OCI-LY7 (cell line): ENCODE data around the gene TIMM9. TPM values are rescaled to one million over a fixed set of nuclear protein-coding genes. Genes with fewer than 3 reads are reported as not detected.

Experiments
- BruUV-seq: library from RNA; stranded (reverse); fragments of 400-500 nt; replicated peaks from 2 replicates; lab custom pipeline; 2021; lab: Mats Ljungman, UMichigan
- CTCF ChIA-PET: fragments of 300-600 bp; sonication (Branson Sonifier 250); formaldehyde crosslinking; loops from one replicate; lab custom pipeline; 2022; ENCODE audit warnings: antibody characterized with exemption; ENCODE audit not compliant: unreplicated experiment; lab: Charles Lee
- POLR2A ChIA-PET: fragments of 300-600 bp; sonication (Branson Sonifier 250); formaldehyde crosslinking; loops from one replicate; lab custom pipeline; 2022; ENCODE audit warnings: antibody characterized with exemption; lab: Charles Lee
- DNase-seq: peaks from one replicate; pipeline ENCODE4 v3.0.0-alpha.2; 2015; ENCODE audit warnings: low spot score
- H2AFZ ChIP-seq: fragments of 200-600 bp; sonication (generic), shearing (Covaris generic); 2 replicates; pipeline ENCODE4 v1.6.1; 2014; ENCODE audit warnings: mild to moderate bottlenecking, antibody characterized with exemption, low read length, moderate library complexity
- H3K27ac ChIP-seq: fragments of 200-600 bp; sonication (generic); 2 replicates; pipeline ENCODE4 v1.5.1; 2014; ENCODE audit warnings: mixed run types, low read depth, mild to moderate bottlenecking, moderate library complexity, low read length, inconsistent platforms; ENCODE audit not compliant: poor library complexity, severe bottlenecking
- H3K36me3 ChIP-seq: fragments of 200-600 bp; sonication (generic); 2 replicates; pipeline ENCODE4 v1.6.1; 2014; ENCODE audit warnings: mild to moderate bottlenecking, antibody characterized with exemption, low read length, moderate library complexity, mixed read lengths; ENCODE audit not compliant: insufficient read depth
- H3K4me1 ChIP-seq: fragments of 200-600 bp; sonication (generic); 2 replicates; pipeline ENCODE4 v1.5.1; 2014; ENCODE audit warnings: mild to moderate bottlenecking, low read length; ENCODE audit not compliant: insufficient read depth, poor library complexity, severe bottlenecking
- H3K4me2 ChIP-seq: fragments of 200-600 bp; sonication (generic); 2 replicates; pipeline ENCODE4 v1.6.1; 2014; ENCODE audit warnings: mild to moderate bottlenecking, low read length
- H3K4me3 ChIP-seq: fragments of 200-600 bp; sonication (generic); 2 replicates; pipeline ENCODE4 v1.5.1; 2014; ENCODE audit warnings: mild to moderate bottlenecking, low read depth, low read length; ENCODE audit not compliant: poor library complexity, severe bottlenecking
- H3K79me2 ChIP-seq: fragments of 200-600 bp; sonication (generic); 2 replicates; pipeline ENCODE4 v1.6.1; 2016; ENCODE audit warnings: low read depth, mild to moderate bottlenecking, low read length, moderate library complexity, mixed read lengths; ENCODE audit not compliant: insufficient read depth
- H3K9me2 ChIP-seq: fragments of 200-600 bp; sonication (generic); 2 replicates; pipeline ENCODE4 v1.6.1; 2016; ENCODE audit warnings: mild to moderate bottlenecking, low read length, mixed read lengths; ENCODE audit not compliant: insufficient read depth
- H3K9me3 ChIP-seq: fragments of 200-600 bp; sonication (generic); 2 replicates; pipeline ENCODE4 v1.6.1; 2014; ENCODE audit warnings: mild to moderate bottlenecking, mixed run types, low read length, mixed read lengths
- H4K20me1 ChIP-seq: fragments of 200-600 bp; sonication (generic); 2 replicates; pipeline ENCODE4 v1.6.1; 2014; ENCODE audit warnings: mild to moderate bottlenecking, antibody characterized with exemption, low read length, moderate library complexity, mixed read lengths; ENCODE audit not compliant: insufficient read depth
- CTCF ChIP-seq: fragments of 200-600 bp; sonication (generic); conservative IDR thresholded peaks from 2 replicates; pipeline ENCODE4 v1.5.1; 2014; ENCODE audit warnings: mild to moderate bottlenecking, antibody characterized with exemption, low read length, moderate library complexity, mixed read lengths
- EZH2phosphoT487 ChIP-seq: fragments of 200-600 bp; sonication (generic); IDR thresholded peaks from 2 replicates; pipeline ENCODE4 v1.6.1; 2018; ENCODE audit warnings: low read depth, borderline replicate concordance, mild to moderate bottlenecking, mixed run types, antibody characterized with exemption, low read length, moderate library complexity, mixed read lengths
- intact Hi-C: fragments of 100-400 bp; cut with micrococcal nuclease; formaldehyde crosslinking; loops from one replicate; pipeline ENCODE4 v1.10.0; 2022; ENCODE audit not compliant: unreplicated experiment
- total RNA-seq, 2 experiments: library from RNA; depleted of rRNA in 1 of 2; stranded (reverse); fragments of >200 nt in 1 of 2; shearing (Covaris generic) in 1 of 2; gene quantifications; 2 replicates each; pipeline ENCODE4 v1.2.3, GENCODE V29; 2014 to 2022

TIMM9 gene
- total RNA-seq, 2 experiments from 2014 or later: 37.2 to 60.3 TPM

- Histone ChIP-seq H3K4me1 (peaks cover 7% of the 10 kb centered on the region), H3K36me3 (no peaks in the 10 kb centered on the region), H3K79me2 (no peaks in the 10 kb centered on the region), H4K20me1 (no peaks in the 10 kb centered on the region), H3K27ac (no peak within 1 kb of the TSS), H2AFZ (peak within 1 kb of the TSS; percentile 76), H3K4me2 (peak within 1 kb of the TSS; percentile 50; the same call in 1 of the 2 replicates), H3K9me2 (no peaks in the 10 kb centered on the region), H3K9me3 (no peaks in the 10 kb centered on the region), H3K4me3 (peak within 1 kb of the TSS; percentile 13)
- TF ChIP-seq EZH2phosphoT487: no peak
- peak; percentile 78 for TF ChIP-seq CTCF
- no TSS peak for BruUV-seq
- CTCF ChIA-PET: interaction anchor here (0.9 kb wide), 1 partner anchor 626 kb away, joined by 3 read pairs; no protein-coding TSS in a partner anchor
- intact Hi-C loops: no loop called here
- POLR2A ChIA-PET: no interaction called here
- DNase-seq: peak; percentile 70
Measured at GRCh38 chr14:58395812-58396788, 31.2 kb downstream of the TIMM9 start, which contains the start of gene TOMM20L. TOMM20L (plus strand) TSS chr14:58395930; CDS start chr14:58395958, 28 bp downstream.

- ChIA-PET CTCF (no interaction called here), POLR2A (no interaction called here)
- H3K4me1 ChIP-seq: peaks cover 7% of the 10 kb centered on the region
- BruUV-seq: no TSS peak
- no peaks in the 10 kb centered on the region for H3K9me2 ChIP-seq
- no peak for TF ChIP-seq EZH2phosphoT487
- no peak for TF ChIP-seq CTCF
- no peak overlapping the region for H3K27ac ChIP-seq
- H3K79me2 ChIP-seq: no peaks in the 10 kb centered on the region
- H4K20me1 ChIP-seq: no peaks in the 10 kb centered on the region
- DNase-seq: no peak
- intact Hi-C loops: no loop called here
- H3K9me3 ChIP-seq: no peaks in the 10 kb centered on the region
- peak overlapping the region; percentile 50; the same call in 1 of the 2 replicates for H3K4me2 ChIP-seq
- no peak overlapping the region for H3K4me3 ChIP-seq
- H3K36me3 ChIP-seq: no peaks in the 10 kb centered on the region
- H2AFZ ChIP-seq: peak overlapping the region; percentile 76
Measured at GRCh38 chr14:58395562-58395811, 31.8 kb downstream of the TIMM9 start.

- Histone ChIP-seq H3K4me3 (no peak overlapping the region), H3K79me2 (no peaks in the 10 kb centered on the region), H3K36me3 (no peaks in the 10 kb centered on the region), H3K9me2 (no peaks in the 10 kb centered on the region), H3K27ac (no peak overlapping the region), H3K4me2 (no peak overlapping the region), H4K20me1 (no peaks in the 10 kb centered on the region), H3K4me1 (peaks cover 1% of the 10 kb centered on the region), H2AFZ (no peak overlapping the region), H3K9me3 (no peaks in the 10 kb centered on the region)
- intact Hi-C loops: no loop called here
- TF ChIP-seq CTCF: no peak
- no peak for TF ChIP-seq EZH2phosphoT487
- ChIA-PET POLR2A (no interaction called here), CTCF (no interaction called here)
- no peak for DNase-seq
- BruUV-seq: no TSS peak
Measured at GRCh38 chr14:58390830-58391229, 36.5 kb downstream of the TIMM9 start.
